Endothelial cell of umbilical vein (primary cell): ENCODE results near the gene NMT1. TPM values are rescaled to one million over a fixed set of nuclear protein-coding genes. Genes with fewer than 3 reads are reported as not detected.

Source experiments
- BruUV-seq: library from RNA; stranded (reverse); fragments of 400-500 nt; replicated peaks from 2 replicates; lab custom pipeline; 2021; lab: Mats Ljungman, UMichigan
- CTCF ChIA-PET: fragments of 300-600, 350-600 bp; sonication (Branson Sonifier 250); formaldehyde crosslinking; loops from one replicate; lab custom pipeline; 2021; ENCODE audit warnings: antibody characterized with exemption, inconsistent platforms; lab: Charles Lee
- POLR2A ChIA-PET: fragments of 300-600, 350-600 bp; sonication (Branson Sonifier 250); formaldehyde crosslinking; loops from one replicate; lab custom pipeline; 2021; ENCODE audit warnings: antibody characterized with exemption, inconsistent platforms; lab: Charles Lee
- DNase-seq: peaks from one replicate; pipeline ENCODE4 v3.0.0-alpha.2; 2011; ENCODE audit warnings: low read depth, low spot score
- FAIRE-seq: peaks from 2 replicates; lab custom pipeline; 2011; peaks lifted over from hg19 to GRCh38; lab: Jason Lieb, UNC
- H2AFZ ChIP-seq: 2 replicates; pipeline ENCODE4 v1.6.0; 2012; ENCODE audit warnings: low read depth, low read length, control low read depth, inconsistent platforms
- H3K27ac ChIP-seq: 2 replicates; pipeline ENCODE4 v1.5.1; 2011; ENCODE audit warnings: low read depth, mild to moderate bottlenecking, control low read depth, low read length, moderate library complexity; ENCODE audit not compliant: insufficient read depth
- H3K27me3 ChIP-seq, 2 experiments: 2 replicates each; pipeline versions ENCODE4 v1.6.0 to v1.6.1; 2011; ENCODE audit warnings: low read length in 2 of 2, mixed read lengths in 1 of 2; ENCODE audit not compliant: control insufficient read depth in 2 of 2, insufficient read depth in 2 of 2
- H3K36me3 ChIP-seq, 2 experiments: 2 replicates in 1 of 2; 3 replicates in 1 of 2; pipeline ENCODE4 v1.5.1; 2011; ENCODE audit warnings: low read length in 2 of 2, mild to moderate bottlenecking in 1 of 2, moderate library complexity in 1 of 2; ENCODE audit not compliant: control insufficient read depth in 2 of 2, insufficient read depth in 2 of 2; ENCODE audit errors: extremely low read depth in 1 of 2
- H3K4me1 ChIP-seq: 3 replicates; pipeline ENCODE4 v1.5.1; 2011; ENCODE audit warnings: mild to moderate bottlenecking, low read length; ENCODE audit not compliant: control insufficient read depth, insufficient read depth; ENCODE audit errors: extremely low read depth
- H3K4me2 ChIP-seq: 2 replicates; pipeline ENCODE4 v1.6.1; 2011; ENCODE audit warnings: low read length, control low read depth, mixed read lengths; ENCODE audit not compliant: insufficient read depth
- H3K4me3 ChIP-seq, 3 experiments: fragments of 200-600 bp in 1 of 3; sonication (generic), shearing (Covaris generic) in 1 of 3; replicated peaks in 1 of 3; 2 replicates each; pipeline ENCODE4 v1.5.1; 2011 to 2016; ENCODE audit warnings: control low read depth in 3 of 3, low read length in 3 of 3, mild to moderate bottlenecking in 2 of 3, inconsistent platforms in 1 of 3, low read depth in 1 of 3, moderate library complexity in 1 of 3; ENCODE audit not compliant: insufficient read depth in 1 of 3
- H3K79me2 ChIP-seq: 2 replicates; pipeline ENCODE4 v1.6.0; 2012; ENCODE audit warnings: low read length, inconsistent platforms; ENCODE audit not compliant: control insufficient read depth, insufficient read depth
- H3K9ac ChIP-seq: replicated peaks from 2 replicates; pipeline ENCODE3; 2011; ENCODE audit warnings: low read length, control low read depth; ENCODE audit not compliant: insufficient read depth; ENCODE audit errors: extremely low read depth
- H3K9me1 ChIP-seq: replicated peaks from 3 replicates; pipeline ENCODE4 v1.6.0; 2011; ENCODE audit warnings: mild to moderate bottlenecking, low read length; ENCODE audit not compliant: control insufficient read depth, insufficient read depth; ENCODE audit errors: extremely low read depth
- H3K9me3 ChIP-seq: replicated peaks from 2 replicates; pipeline ENCODE4 v1.5.1; 2012; ENCODE audit warnings: low read length, inconsistent platforms; ENCODE audit not compliant: control insufficient read depth, insufficient read depth
- H4K20me1 ChIP-seq: replicated peaks from 2 replicates; pipeline ENCODE3; 2011; ENCODE audit warnings: mild to moderate bottlenecking, low read length; ENCODE audit not compliant: control insufficient read depth, insufficient read depth; ENCODE audit errors: extremely low read depth
- EZH2 ChIP-seq: IDR thresholded peaks from 2 replicates; pipeline ENCODE4 v1.6.1; 2012; ENCODE audit warnings: borderline replicate concordance, low read depth, mild to moderate bottlenecking, moderate library complexity, low read length, inconsistent platforms; ENCODE audit not compliant: severe bottlenecking
- FOS ChIP-seq: IDR thresholded peaks from 2 replicates; pipeline ENCODE4 v1.6.1; 2011; ENCODE audit warnings: mild to moderate bottlenecking, low read length, moderate library complexity, borderline replicate concordance; ENCODE audit not compliant: insufficient read depth
- GATA2 ChIP-seq: IDR thresholded peaks from 2 replicates; pipeline ENCODE4 v1.7.0; 2011; ENCODE audit warnings: low read depth, mild to moderate bottlenecking, moderate library complexity, mixed read lengths, low read length; ENCODE audit not compliant: insufficient read length, insufficient read depth
- JUN ChIP-seq: IDR thresholded peaks from 2 replicates; pipeline ENCODE4 v1.6.1; 2011; ENCODE audit warnings: borderline replicate concordance, low read depth; ENCODE audit not compliant: insufficient read length, insufficient read depth
- MYC ChIP-seq: IDR thresholded peaks from one replicate; pipeline ENCODE4 v1.6.1; 2011; ENCODE audit warnings: mild to moderate bottlenecking, low read depth, low read length
- dilution Hi-C: fragments of 300-500 bp; cut with MboI; formaldehyde crosslinking; loops from one replicate; pipeline ENCODE4 v1.15.0; 2019; ENCODE audit warnings: low sequenced_read_pairs; ENCODE audit not compliant: extremely low pct_ligation_motif_present
- intact Hi-C: fragments of 100-400 bp; cut with micrococcal nuclease; formaldehyde crosslinking; loops from one replicate; pipeline ENCODE4 v1.10.0; 2022
- polyA plus RNA-seq, 4 experiments: library from polyadenylated mRNA; depleted of rRNA in 3 of 4; stranded (reverse) in 3 of 4; unstranded in 1 of 4; fragments of >200 nt; gene quantifications; 2 replicates each; pipeline versions ENCODE4 v1.2.1 to v1.2.3, GENCODE V29; 2011 to 2012; ENCODE audit warnings: missing spikeins in 1 of 4
- total RNA-seq: library from RNA; stranded (reverse); gene quantifications from 2 replicates; pipeline ENCODE4 v1.2.3, GENCODE V29; 2021
- TF ChIP-seq, protein P1 (sequence below): IDR thresholded peaks from 2 replicates; pipeline ENCODE4 v1.6.1; 2011; ENCODE audit not compliant: insufficient read depth, insufficient read length
- TF ChIP-seq, protein P2 (sequence below), 2 donors: IDR thresholded peaks; 1 replicate in 1 of 2; 2 replicates in 1 of 2; pipeline ENCODE4 v1.5.1; 2011; ENCODE audit warnings: low read length in 2 of 2, mild to moderate bottlenecking in 2 of 2, moderate library complexity in 2 of 2, control low read depth in 1 of 2, inconsistent platforms in 1 of 2, low read depth in 1 of 2; ENCODE audit not compliant: insufficient read depth in 1 of 2; ENCODE audit errors: extremely low read depth in 1 of 2

The NMT1 gene
- total and polyA plus RNA-seq, 2 donors (not counting 3 experiments of a cell fraction or from before 2014, with no cell fraction given), result 37.6 to 135 TPM

DNA sequence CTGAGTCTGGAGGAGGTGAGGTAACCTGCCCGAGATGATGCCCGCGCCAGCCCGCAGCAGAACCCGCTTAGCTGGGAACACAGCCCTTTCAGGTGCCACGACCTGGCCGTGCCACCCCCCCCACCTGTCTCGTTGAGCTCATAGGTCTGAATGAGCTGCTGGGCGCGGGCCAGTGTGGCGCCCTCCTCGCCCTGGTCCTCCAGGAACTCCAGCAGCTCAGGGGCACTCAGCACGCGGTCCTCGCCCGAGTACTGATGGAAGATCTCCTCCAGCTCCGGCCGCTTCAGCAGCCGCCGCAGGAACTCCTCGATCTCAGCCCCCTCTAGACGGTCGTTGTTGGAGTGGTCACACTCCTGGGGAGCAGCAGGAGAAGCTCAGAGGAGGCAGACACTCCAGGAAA is 57.6 kb downstream of the NMT1 start:
- DNase-seq (no peak), FAIRE-seq (no peak)
- H3K9me3 ChIP-seq, result no peaks in the 10 kb centered on the region
- H3K4me1 ChIP-seq, result peaks cover 4% of the 10 kb centered on the region
- POLR2A ChIA-PET, result interaction anchor here (1.2 kb wide), 1 partner anchor 58 kb away, joined by 3 read pairs; the partner anchor contains the start of gene NMT1
- BruUV-seq, result no TSS peak
- H3K4me3 ChIP-seq, result no peak overlapping the region
- peaks cover 0 to 2% of the 10 kb centered on the region in 2 experiments for H3K36me3 ChIP-seq
- no peaks in the 10 kb centered on the region for H3K79me2 ChIP-seq
- no peak overlapping the region for H3K9ac ChIP-seq
- no peak overlapping the region for H3K4me2 ChIP-seq
- H4K20me1 ChIP-seq, result no peaks in the 10 kb centered on the region
- intact Hi-C loops, result no loop called here
- no peaks in the 10 kb centered on the region for H3K27me3 ChIP-seq
- TF ChIP-seq MYC (no peak), EZH2 (no peak), FOS (no peak), JUN (no peak)
- TF ChIP-seq, protein P1, sequence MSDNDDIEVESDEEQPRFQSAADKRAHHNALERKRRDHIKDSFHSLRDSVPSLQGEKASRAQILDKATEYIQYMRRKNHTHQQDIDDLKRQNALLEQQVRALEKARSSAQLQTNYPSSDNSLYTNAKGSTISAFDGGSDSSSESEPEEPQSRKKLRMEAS, result no peak
- H2AFZ ChIP-seq, result no peak overlapping the region
- CTCF ChIA-PET, result interaction anchor here (0.5 to 6.9 kb wide), 5 partner anchors 10 to 19 kb away, joined by 3 to 34 read pairs (median 10); partner anchors contain the start of genes ACBD4 and PLCD3
- dilution Hi-C loops, result no loop called here
- H3K9me1 ChIP-seq, result no peaks in the 10 kb centered on the region
- H3K27ac ChIP-seq, result no peak overlapping the region

DNA sequence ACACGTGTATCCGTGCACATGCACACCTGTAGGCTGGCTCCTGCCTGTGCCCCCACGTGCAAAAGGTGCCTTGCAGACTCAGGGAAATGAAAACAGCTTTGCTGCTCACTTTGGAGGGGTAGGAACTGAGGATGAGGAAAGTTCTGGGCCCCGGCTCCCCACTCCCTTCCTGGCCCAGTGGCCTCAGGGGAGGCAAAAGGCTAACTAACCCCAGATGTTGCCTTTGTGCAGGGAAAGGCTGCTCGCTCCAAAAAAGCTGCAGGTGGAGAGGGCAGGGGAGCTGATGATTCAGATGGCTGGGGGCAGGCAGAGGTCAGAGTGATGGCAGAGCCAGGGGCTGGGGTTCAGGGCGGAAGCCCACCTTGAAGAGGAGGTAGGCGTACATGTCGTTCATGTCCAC is 58.8 kb downstream of the NMT1 start:
- H3K4me3 ChIP-seq, result no peak overlapping the region
- peaks cover 14% of the 10 kb centered on the region for H3K4me1 ChIP-seq
- ChIA-PET CTCF (interaction anchor here (1.4 to 6.9 kb wide), 2 partner anchors 11 to 15 kb away, joined by 4 to 34 read pairs; partner anchors contain the start of gene ACBD4), POLR2A (no interaction called here)
- BruUV-seq, result no TSS peak
- TF ChIP-seq JUN, result no peak
- TF ChIP-seq, protein P2, sequence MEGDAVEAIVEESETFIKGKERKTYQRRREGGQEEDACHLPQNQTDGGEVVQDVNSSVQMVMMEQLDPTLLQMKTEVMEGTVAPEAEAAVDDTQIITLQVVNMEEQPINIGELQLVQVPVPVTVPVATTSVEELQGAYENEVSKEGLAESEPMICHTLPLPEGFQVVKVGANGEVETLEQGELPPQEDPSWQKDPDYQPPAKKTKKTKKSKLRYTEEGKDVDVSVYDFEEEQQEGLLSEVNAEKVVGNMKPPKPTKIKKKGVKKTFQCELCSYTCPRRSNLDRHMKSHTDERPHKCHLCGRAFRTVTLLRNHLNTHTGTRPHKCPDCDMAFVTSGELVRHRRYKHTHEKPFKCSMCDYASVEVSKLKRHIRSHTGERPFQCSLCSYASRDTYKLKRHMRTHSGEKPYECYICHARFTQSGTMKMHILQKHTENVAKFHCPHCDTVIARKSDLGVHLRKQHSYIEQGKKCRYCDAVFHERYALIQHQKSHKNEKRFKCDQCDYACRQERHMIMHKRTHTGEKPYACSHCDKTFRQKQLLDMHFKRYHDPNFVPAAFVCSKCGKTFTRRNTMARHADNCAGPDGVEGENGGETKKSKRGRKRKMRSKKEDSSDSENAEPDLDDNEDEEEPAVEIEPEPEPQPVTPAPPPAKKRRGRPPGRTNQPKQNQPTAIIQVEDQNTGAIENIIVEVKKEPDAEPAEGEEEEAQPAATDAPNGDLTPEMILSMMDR (IDR thresholded peaks at IDR 0.05; ENCODE audit: extremely low read depth in 1 of 2, insufficient read depth in 1 of 2, low read depth in 1 of 2, low read length in 2 of 2), result no peak
- TF ChIP-seq MYC, result no peak
- no peak for TF ChIP-seq EZH2
- TF ChIP-seq GATA2, result no peak
- TF ChIP-seq FOS, result no peak
- dilution Hi-C loops, result no loop called here
- H4K20me1 ChIP-seq, result no peaks in the 10 kb centered on the region
- no peaks in the 10 kb centered on the region for H3K9me1 ChIP-seq
- intact Hi-C loops, result no loop called here
- no peaks in the 10 kb centered on the region for H3K27me3 ChIP-seq
- no peak overlapping the region for H3K4me2 ChIP-seq
- no peaks in the 10 kb centered on the region for H3K79me2 ChIP-seq
- no peak overlapping the region for H3K9ac ChIP-seq
- no peak overlapping the region for H3K27ac ChIP-seq
- H3K36me3 ChIP-seq, result peaks cover 0 to 2% of the 10 kb centered on the region in 2 experiments
- no peak overlapping the region for H2AFZ ChIP-seq
- no peaks in the 10 kb centered on the region for H3K9me3 ChIP-seq
- no peak for DNase-seq
- no peak for FAIRE-seq
